ENCODE data around the gene EEF1AKMT3.

Gene EEF1AKMT3

DNA sequence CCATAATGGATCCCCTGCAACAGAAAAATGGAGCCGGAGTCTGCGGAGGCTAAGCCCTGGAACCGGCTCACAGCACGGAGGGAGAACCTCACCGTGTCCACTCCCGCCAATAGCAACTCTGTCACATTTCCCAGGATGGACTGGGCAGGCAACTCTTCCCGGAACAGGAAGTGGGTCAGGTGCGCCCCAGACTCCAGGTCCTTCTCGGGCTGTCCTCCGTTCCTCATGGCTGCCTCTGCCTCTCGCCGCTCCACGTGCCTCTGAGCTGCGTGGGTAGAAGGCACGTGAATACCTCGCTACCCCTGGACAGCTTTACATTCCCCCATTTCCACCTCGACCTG lies 7.8 kb upstream of the EEF1AKMT3 start:
- H3K4me3 ChIP-seq (ENCODE audit: low read length), result peak overlapping the region; percentile 50
- H3K27me3 ChIP-seq (ENCODE audit: control insufficient read depth, insufficient read depth, low read length), result peaks cover 36% of the 10 kb centered on the region
- H3K36me3 ChIP-seq (ENCODE audit: insufficient read depth, low read length), result peaks cover 8% of the 10 kb centered on the region
- no peaks in the 10 kb centered on the region for H3K9me3 ChIP-seq (replicated peaks; ENCODE audit: low read length)
- H3K9ac ChIP-seq (ENCODE audit: low read depth, low read length), result no peak overlapping the region
- peak overlapping the region; percentile 69 for H3K4me2 ChIP-seq (ENCODE audit: low read length)
- H3K4me1 ChIP-seq (ENCODE audit: control insufficient read depth, insufficient read depth, low read length), result peaks cover 27% of the 10 kb centered on the region

DNA sequence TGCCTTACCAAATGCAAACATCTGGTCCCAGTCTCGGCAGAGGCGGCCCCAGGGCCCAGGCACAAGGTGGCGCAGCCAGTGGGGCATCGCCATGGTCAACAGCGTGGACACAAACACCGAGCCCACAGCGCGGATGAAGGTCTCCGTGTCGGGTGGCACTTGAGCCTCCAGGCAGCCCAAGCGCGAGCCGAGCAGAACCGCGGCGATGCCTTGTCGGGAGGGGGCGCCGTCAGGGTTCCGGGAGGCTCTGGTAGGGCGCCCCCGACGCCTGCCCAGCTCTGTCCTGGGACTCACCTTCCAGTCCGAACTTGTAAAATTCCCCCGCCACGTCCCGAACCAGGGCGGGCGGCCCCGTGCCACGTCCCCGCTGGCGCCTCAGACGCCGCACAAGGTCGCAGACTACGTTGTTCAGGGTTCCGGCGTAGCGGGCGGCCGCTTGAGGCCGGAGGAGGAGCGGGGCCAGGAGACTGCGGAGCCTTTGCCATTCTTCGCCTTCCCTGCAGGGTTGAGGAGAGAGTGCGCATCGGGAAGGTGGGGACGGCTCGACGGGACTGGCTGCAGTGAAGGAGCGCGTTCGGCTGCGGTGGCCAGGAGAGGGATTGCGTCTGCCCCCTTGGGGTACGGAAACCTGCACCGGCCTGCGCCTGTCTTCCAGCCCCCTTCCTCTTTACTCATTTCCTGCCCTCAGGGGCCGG lies 7.3 kb upstream of the EEF1AKMT3 start:
- peaks cover 12% of the 10 kb centered on the region for H3K36me3 ChIP-seq (ENCODE audit: insufficient read depth, low read length)
- no peak overlapping the region for H3K9ac ChIP-seq (ENCODE audit: low read depth, low read length)
- H3K4me1 ChIP-seq (ENCODE audit: control insufficient read depth, insufficient read depth, low read length), result peaks cover 27% of the 10 kb centered on the region
- peaks cover 36% of the 10 kb centered on the region for H3K27me3 ChIP-seq (ENCODE audit: control insufficient read depth, insufficient read depth, low read length)
- H3K9me3 ChIP-seq (replicated peaks; ENCODE audit: low read length), result no peaks in the 10 kb centered on the region
- peak overlapping the region; percentile 50 for H3K4me3 ChIP-seq (ENCODE audit: low read length)
- peak overlapping the region; percentile 69 for H3K4me2 ChIP-seq (ENCODE audit: low read length)

DNA sequence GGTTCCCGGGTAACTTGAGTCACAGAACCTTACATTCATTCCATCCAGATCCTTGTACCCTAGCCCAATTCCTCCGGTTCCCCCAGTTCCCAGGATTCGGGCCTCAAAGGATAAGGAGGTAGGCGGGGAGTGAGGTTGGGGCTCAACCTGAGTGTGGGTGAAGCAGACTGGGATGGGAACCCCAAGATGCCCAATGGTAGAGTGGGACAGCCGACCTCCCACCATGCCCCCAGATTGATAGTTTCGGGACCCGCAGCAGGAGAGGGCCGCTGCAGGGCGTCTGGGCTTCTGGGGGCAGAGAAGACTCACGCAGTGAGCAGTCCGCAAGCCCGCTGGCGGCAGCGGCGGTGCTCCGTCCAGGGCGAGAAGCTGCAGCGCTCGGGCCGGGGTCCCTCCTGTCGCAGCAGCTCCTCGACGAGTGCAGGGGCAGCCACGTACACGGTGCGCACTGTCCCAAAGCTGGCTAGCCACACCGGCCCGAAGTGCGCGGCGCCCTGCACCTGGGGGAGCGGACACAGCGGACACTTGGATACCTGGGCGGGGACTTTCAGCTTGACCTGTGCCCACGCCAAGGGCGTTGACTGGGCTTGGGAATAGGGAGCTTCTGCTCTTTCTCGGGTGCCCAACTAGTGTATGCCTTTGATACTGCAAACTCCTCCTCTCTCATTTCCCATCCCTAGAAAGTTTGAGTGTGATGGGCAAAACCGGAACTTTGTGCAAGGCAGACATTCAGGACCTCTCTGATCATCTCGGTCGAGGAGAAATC lies 6.5 kb upstream of the EEF1AKMT3 start:
- no peaks in the 10 kb centered on the region for H3K9me3 ChIP-seq (replicated peaks; ENCODE audit: low read length)
- peaks cover 36% of the 10 kb centered on the region for H3K27me3 ChIP-seq (ENCODE audit: control insufficient read depth, insufficient read depth, low read length)
- H3K4me2 ChIP-seq (ENCODE audit: low read length), result peak overlapping the region; percentile 69
- H3K4me3 ChIP-seq (ENCODE audit: low read length), result peak overlapping the region; percentile 50
- peaks cover 29% of the 10 kb centered on the region for H3K4me1 ChIP-seq (ENCODE audit: control insufficient read depth, insufficient read depth, low read length)
- H3K9ac ChIP-seq (ENCODE audit: low read depth, low read length), result no peak overlapping the region
- peaks cover 17% of the 10 kb centered on the region for H3K36me3 ChIP-seq (ENCODE audit: insufficient read depth, low read length)

DNA sequence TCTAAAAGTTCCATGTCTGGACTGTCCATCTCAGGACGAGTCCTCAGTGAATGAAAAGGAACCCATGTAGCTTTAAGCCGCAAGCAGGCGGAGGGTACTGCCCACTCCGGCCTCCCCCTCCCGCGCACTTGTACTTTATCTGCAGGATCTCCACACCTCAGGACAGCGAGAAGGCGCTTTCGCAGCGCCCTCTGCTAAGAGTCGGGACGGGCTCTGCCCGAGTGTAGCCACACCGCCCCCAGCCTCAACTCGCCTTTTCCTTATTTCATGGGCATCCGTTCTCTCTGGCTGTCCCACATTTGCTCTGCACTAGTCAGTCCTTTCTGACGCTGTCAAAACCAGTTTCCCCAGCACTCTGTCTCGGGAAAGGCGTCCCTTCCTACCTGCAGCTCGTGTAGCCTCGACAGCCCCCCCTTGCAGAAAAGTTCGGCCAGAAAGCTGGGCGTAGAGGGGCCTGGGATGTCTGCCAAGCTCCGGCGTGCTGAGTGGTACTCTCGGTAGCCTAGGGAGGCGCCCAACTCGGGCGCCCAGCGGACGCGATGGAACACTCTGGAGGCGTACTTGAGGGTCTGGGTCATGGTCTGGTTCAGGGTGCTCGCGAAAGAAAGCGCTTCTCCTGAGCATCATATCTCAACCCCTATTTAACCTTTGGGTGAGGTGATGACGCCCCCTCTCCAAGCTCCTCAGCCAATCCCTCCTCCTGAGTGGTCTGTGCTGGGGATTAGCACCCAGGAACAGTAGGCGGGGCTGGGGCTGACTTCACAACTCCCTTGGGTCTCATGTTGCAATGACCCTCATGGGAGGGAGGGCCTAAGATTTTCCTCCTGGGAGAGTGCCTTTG lies 5.7 kb upstream of the EEF1AKMT3 start, which contains the start of gene CYP27B1:
TSS of gene CYP27B1 (minus strand) at position 615 of the 841 bp plus-strand sequence. CDS start at position 578, 37 bp downstream.
- no peaks in the 10 kb centered on the region for H3K9me3 ChIP-seq (replicated peaks; ENCODE audit: low read length)
- peak within 1 kb of the TSS; percentile 69 for H3K4me2 ChIP-seq (ENCODE audit: low read length)
- H3K4me3 ChIP-seq (ENCODE audit: low read length), result peak within 1 kb of the TSS; percentile 50
- peaks cover 18% of the 10 kb centered on the region for H3K36me3 ChIP-seq (ENCODE audit: insufficient read depth, low read length)
- peaks cover 35% of the 10 kb centered on the region for H3K4me1 ChIP-seq (ENCODE audit: control insufficient read depth, insufficient read depth, low read length)
- H3K27me3 ChIP-seq (ENCODE audit: control insufficient read depth, insufficient read depth, low read length), result peaks cover 36% of the 10 kb centered on the region
- H3K9ac ChIP-seq (ENCODE audit: low read depth, low read length), result no peak within 1 kb of the TSS

GRCh38 chr12:57767305-57767698 lies 5.1 kb upstream of the EEF1AKMT3 start:
- Histone ChIP-seq H3K4me3 (ENCODE audit: low read length) (no peak overlapping the region), H3K9ac (ENCODE audit: low read depth, low read length) (no peak overlapping the region), H3K9me3 (replicated peaks; ENCODE audit: low read length) (no peaks in the 10 kb centered on the region), H3K36me3 (ENCODE audit: insufficient read depth, low read length) (peaks cover 18% of the 10 kb centered on the region), H3K4me1 (ENCODE audit: control insufficient read depth, insufficient read depth, low read length) (peaks cover 35% of the 10 kb centered on the region), H3K27me3 (ENCODE audit: control insufficient read depth, insufficient read depth, low read length) (peaks cover 36% of the 10 kb centered on the region), H3K4me2 (ENCODE audit: low read length) (peak overlapping the region; percentile 69)

DNA sequence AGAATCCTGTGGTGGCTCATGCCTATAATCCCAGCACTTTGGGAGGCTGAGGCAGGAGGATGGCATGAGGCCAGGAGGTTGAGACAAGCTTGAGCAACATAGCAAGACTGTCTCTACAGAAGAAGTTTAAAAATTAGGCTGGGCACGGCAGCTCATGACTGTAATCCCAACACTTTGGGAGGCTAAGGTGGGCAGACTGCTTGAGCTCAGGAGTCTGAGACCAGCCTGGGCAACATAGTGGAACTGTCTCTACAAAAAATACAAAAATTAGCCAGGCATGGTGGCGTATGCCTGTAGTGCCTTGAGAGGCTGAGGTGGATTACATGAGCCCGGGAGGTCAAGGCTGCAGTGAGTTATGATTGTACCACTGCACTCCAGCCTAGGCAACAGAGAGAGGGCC lies 4.5 kb upstream of the EEF1AKMT3 start:
- Histone ChIP-seq H3K36me3 (ENCODE audit: insufficient read depth, low read length) (peaks cover 18% of the 10 kb centered on the region), H3K4me2 (ENCODE audit: low read length) (no peak overlapping the region), H3K4me3 (ENCODE audit: low read length) (no peak overlapping the region), H3K9me3 (replicated peaks; ENCODE audit: low read length) (no peaks in the 10 kb centered on the region), H3K9ac (ENCODE audit: low read depth, low read length) (no peak overlapping the region), H3K27me3 (ENCODE audit: control insufficient read depth, insufficient read depth, low read length) (peaks cover 36% of the 10 kb centered on the region), H3K4me1 (ENCODE audit: control insufficient read depth, insufficient read depth, low read length) (peaks cover 35% of the 10 kb centered on the region)

DNA sequence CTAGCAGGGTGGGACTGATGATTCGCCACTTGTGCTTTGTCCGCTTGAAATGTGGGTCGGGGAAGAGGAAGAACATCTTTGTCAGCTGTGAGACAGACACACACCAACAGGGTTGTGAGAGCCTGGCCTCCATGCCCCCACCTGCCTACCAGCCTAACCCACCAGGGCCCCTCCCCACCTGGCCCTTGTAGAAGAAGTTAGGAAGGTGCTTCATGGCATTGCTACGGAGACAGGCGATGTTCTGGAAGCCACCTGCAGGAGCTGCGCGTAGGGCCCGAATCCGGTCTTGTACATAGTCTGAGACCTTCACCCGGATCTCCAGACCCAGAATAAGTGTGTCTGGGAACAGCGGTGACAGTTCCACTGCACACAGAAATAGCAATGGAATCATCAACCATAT lies 2.8 kb upstream of the EEF1AKMT3 start:
- Histone ChIP-seq H3K36me3 (ENCODE audit: insufficient read depth, low read length) (peaks cover 18% of the 10 kb centered on the region), H3K4me3 (ENCODE audit: low read length) (no peak overlapping the region), H3K9me3 (replicated peaks; ENCODE audit: low read length) (no peaks in the 10 kb centered on the region), H3K9ac (ENCODE audit: low read depth, low read length) (no peak overlapping the region), H3K4me2 (ENCODE audit: low read length) (no peak overlapping the region), H3K4me1 (ENCODE audit: control insufficient read depth, insufficient read depth, low read length) (peaks cover 35% of the 10 kb centered on the region), H3K27me3 (ENCODE audit: control insufficient read depth, insufficient read depth, low read length) (peaks cover 26% of the 10 kb centered on the region)

GRCh38 chr12:57770734-57771133 lies 1.7 kb upstream of the EEF1AKMT3 start:
- H3K9ac ChIP-seq (ENCODE audit: low read depth, low read length), result no peak overlapping the region
- peak overlapping the region; percentile 94 for H3K4me3 ChIP-seq (ENCODE audit: low read length)
- peaks cover 18% of the 10 kb centered on the region for H3K36me3 ChIP-seq (ENCODE audit: insufficient read depth, low read length)
- peaks cover 25% of the 10 kb centered on the region for H3K4me1 ChIP-seq (ENCODE audit: control insufficient read depth, insufficient read depth, low read length)
- peaks cover 15% of the 10 kb centered on the region for H3K27me3 ChIP-seq (ENCODE audit: control insufficient read depth, insufficient read depth, low read length)
- H3K9me3 ChIP-seq (replicated peaks; ENCODE audit: low read length), result no peaks in the 10 kb centered on the region
- H3K4me2 ChIP-seq (ENCODE audit: low read length), result peak overlapping the region; percentile 99

DNA sequence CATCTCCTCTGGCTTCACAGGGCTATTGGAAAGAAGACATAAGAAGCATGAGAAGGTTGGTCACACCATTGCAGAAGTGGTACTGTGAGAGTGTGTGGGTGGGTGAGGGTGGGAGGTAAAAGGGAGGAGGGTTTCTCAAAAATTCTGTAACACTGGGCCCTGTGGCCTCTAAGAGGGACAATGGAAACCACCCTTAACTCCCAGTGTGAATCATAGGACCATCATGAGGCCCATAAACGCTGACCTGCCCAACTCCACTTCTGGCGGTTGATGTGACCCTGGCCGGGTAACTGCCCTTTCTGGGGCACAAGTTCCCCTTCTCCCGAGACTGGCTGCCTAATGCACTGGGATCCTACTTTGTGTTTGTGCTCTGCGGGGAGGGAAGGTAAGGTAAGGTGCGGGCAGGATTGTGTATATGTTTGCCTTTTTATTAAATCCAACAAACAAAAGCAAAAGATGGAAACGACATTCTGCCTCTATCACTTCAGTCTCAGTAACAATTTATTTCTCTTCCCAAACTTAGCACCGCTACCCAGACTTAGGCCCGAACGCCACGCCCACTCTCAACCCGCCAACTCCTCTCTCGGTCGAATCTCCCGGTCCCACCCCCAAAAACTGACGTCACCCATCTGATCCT lies 1.1 kb upstream of the EEF1AKMT3 start:
- peaks cover 18% of the 10 kb centered on the region for H3K36me3 ChIP-seq (ENCODE audit: insufficient read depth, low read length)
- H3K9ac ChIP-seq (ENCODE audit: low read depth, low read length), result peak overlapping the region; percentile 91
- peaks cover 19% of the 10 kb centered on the region for H3K4me1 ChIP-seq (ENCODE audit: control insufficient read depth, insufficient read depth, low read length)

DNA sequence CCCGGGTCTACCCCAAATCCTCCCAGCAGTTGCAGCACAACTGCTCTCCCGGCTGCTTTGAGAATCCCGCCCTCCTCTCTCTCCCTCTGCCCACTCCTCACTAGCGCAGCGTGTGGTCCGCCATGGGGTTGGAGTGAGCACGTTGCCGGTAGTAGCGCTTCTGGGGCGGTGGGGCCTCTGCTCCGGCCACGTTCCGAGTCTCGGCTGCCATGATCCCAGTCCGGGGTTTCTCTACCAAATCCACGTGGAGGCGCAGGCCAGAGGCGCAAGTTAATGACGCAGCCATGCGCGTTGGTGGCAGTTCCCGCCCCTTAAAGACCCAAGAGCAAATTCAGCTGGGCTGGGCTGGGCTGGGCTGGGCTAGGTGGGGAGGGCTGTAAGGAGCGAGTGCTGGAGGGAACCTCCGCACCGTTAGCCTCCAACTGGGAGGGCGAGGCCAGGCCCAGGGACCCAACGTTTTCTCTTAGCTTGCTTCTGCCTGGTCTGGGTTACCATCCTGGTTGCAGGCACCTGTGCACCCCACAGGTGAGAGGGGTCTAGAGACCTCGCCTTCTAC lies 463 bp upstream of the EEF1AKMT3 start, which contains the start of gene METTL1:
TSS of gene METTL1 (minus strand) at position 233 of the 556 bp plus-strand sequence. CDS start at position 211, 22 bp downstream.
- H3K36me3 ChIP-seq (ENCODE audit: insufficient read depth, low read length), result peaks cover 18% of the 10 kb centered on the region
- peak within 1 kb of the TSS; percentile 94 for H3K4me3 ChIP-seq (ENCODE audit: low read length)
- H3K4me2 ChIP-seq (ENCODE audit: low read length), result peak within 1 kb of the TSS; percentile 99
- H3K9me3 ChIP-seq (replicated peaks; ENCODE audit: low read length), result no peaks in the 10 kb centered on the region
- H3K4me1 ChIP-seq (ENCODE audit: control insufficient read depth, insufficient read depth, low read length), result peaks cover 13% of the 10 kb centered on the region
- H3K27me3 ChIP-seq (ENCODE audit: control insufficient read depth, insufficient read depth, low read length), result peaks cover 3% of the 10 kb centered on the region
- peak within 1 kb of the TSS; percentile 91 for H3K9ac ChIP-seq (ENCODE audit: low read depth, low read length)

More for the DNA sequence above, 1.1 kb upstream of the EEF1AKMT3 start:
- Histone ChIP-seq H3K27me3 (ENCODE audit: control insufficient read depth, insufficient read depth, low read length) (peaks cover 9% of the 10 kb centered on the region), H3K9me3 (replicated peaks; ENCODE audit: low read length) (no peaks in the 10 kb centered on the region), H3K4me2 (ENCODE audit: low read length) (peak overlapping the region; percentile 99), H3K4me3 (ENCODE audit: low read length) (peak overlapping the region; percentile 94)

All from skeletal muscle satellite cell (primary cell).